ENCODE measurements around the gene SFN. TPM values are rescaled to one million over a fixed set of nuclear protein-coding genes. Genes with fewer than 3 reads are reported as not detected.

SFN gene
- total and polyA plus RNA-seq, 2 of the 13 experiments (the other 11 are each of a cell fraction or from before 2014, with no cell fraction given), result 4.3 to 5.6 TPM

DNA sequence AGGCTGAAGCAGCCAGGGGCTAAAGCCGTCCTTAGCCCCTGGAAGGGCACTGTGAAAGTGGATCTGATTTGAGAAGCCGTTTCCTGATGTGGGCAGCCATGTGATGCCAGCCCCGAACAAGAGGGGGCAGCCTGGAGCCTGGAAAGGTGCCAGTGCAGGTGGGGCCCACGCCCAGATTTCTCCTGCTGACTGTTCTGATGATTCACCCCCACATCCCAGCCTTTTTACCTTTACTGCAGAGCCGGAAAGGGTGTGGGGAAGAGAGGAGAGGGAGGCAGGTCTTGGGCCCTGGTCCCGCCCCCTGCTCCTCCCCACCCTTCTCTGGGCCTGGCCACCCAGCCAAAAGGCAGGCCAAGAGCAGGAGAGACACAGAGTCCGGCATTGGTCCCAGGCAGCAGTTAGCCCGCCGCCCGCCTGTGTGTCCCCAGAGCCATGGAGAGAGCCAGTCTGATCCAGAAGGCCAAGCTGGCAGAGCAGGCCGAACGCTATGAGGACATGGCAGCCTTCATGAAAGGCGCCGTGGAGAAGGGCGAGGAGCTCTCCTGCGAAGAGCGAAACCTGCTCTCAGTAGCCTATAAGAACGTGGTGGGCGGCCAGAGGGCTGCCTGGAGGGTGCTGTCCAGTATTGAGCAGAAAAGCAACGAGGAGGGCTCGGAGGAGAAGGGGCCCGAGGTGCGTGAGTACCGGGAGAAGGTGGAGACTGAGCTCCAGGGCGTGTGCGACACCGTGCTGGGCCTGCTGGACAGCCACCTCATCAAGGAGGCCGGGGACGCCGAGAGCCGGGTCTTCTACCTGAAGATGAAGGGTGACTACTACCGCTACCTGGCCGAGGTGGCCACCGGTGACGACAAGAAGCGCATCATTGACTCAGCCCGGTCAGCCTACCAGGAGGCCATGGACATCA lies at the start of gene SFN (continued):
- TF ChIP-seq, protein P1, sequence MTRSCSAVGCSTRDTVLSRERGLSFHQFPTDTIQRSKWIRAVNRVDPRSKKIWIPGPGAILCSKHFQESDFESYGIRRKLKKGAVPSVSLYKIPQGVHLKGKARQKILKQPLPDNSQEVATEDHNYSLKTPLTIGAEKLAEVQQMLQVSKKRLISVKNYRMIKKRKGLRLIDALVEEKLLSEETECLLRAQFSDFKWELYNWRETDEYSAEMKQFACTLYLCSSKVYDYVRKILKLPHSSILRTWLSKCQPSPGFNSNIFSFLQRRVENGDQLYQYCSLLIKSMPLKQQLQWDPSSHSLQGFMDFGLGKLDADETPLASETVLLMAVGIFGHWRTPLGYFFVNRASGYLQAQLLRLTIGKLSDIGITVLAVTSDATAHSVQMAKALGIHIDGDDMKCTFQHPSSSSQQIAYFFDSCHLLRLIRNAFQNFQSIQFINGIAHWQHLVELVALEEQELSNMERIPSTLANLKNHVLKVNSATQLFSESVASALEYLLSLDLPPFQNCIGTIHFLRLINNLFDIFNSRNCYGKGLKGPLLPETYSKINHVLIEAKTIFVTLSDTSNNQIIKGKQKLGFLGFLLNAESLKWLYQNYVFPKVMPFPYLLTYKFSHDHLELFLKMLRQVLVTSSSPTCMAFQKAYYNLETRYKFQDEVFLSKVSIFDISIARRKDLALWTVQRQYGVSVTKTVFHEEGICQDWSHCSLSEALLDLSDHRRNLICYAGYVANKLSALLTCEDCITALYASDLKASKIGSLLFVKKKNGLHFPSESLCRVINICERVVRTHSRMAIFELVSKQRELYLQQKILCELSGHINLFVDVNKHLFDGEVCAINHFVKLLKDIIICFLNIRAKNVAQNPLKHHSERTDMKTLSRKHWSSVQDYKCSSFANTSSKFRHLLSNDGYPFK (CRISPR knock-in tag; IDR thresholded peaks at IDR 0.05; ENCODE audit: borderline replicate concordance), result no peak
- TF ChIP-seq ERF (CRISPR knock-in tag; IDR thresholded peaks at IDR 0.05) (no peak), TBX3 (IDR thresholded peaks at IDR 0.05; ENCODE audit: borderline replicate concordance) (no peak), ZNF138 (CRISPR knock-in tag; IDR thresholded peaks at IDR 0.05; ENCODE audit: low read depth) (peak; percentile 38; the same call in 1 of the 2 replicates), MEIS2 (CRISPR knock-in tag; IDR thresholded peaks at IDR 0.05) (no peak), MTF1 (CRISPR knock-in tag; IDR thresholded peaks at IDR 0.05) (no peak), SUZ12 (IDR thresholded peaks at IDR 0.05; ENCODE audit: low read depth, low read length) (no peak), ZNF713 (CRISPR knock-in tag; IDR thresholded peaks at IDR 0.05) (no peak), FLYWCH1 (CRISPR knock-in tag; IDR thresholded peaks at IDR 0.05) (no peak)
- TF ChIP-seq, protein P2, sequence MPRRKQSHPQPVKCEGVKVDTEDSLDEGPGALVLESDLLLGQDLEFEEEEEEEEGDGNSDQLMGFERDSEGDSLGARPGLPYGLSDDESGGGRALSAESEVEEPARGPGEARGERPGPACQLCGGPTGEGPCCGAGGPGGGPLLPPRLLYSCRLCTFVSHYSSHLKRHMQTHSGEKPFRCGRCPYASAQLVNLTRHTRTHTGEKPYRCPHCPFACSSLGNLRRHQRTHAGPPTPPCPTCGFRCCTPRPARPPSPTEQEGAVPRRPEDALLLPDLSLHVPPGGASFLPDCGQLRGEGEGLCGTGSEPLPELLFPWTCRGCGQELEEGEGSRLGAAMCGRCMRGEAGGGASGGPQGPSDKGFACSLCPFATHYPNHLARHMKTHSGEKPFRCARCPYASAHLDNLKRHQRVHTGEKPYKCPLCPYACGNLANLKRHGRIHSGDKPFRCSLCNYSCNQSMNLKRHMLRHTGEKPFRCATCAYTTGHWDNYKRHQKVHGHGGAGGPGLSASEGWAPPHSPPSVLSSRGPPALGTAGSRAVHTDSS (CRISPR knock-in tag; conservative IDR thresholded peaks at IDR 0.05), result no peak
- TF ChIP-seq, protein P3, sequence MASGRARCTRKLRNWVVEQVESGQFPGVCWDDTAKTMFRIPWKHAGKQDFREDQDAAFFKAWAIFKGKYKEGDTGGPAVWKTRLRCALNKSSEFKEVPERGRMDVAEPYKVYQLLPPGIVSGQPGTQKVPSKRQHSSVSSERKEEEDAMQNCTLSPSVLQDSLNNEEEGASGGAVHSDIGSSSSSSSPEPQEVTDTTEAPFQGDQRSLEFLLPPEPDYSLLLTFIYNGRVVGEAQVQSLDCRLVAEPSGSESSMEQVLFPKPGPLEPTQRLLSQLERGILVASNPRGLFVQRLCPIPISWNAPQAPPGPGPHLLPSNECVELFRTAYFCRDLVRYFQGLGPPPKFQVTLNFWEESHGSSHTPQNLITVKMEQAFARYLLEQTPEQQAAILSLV (CRISPR knock-in tag; IDR thresholded peaks at IDR 0.05; ENCODE audit: borderline replicate concordance), result no peak
- TF ChIP-seq, protein P4, sequence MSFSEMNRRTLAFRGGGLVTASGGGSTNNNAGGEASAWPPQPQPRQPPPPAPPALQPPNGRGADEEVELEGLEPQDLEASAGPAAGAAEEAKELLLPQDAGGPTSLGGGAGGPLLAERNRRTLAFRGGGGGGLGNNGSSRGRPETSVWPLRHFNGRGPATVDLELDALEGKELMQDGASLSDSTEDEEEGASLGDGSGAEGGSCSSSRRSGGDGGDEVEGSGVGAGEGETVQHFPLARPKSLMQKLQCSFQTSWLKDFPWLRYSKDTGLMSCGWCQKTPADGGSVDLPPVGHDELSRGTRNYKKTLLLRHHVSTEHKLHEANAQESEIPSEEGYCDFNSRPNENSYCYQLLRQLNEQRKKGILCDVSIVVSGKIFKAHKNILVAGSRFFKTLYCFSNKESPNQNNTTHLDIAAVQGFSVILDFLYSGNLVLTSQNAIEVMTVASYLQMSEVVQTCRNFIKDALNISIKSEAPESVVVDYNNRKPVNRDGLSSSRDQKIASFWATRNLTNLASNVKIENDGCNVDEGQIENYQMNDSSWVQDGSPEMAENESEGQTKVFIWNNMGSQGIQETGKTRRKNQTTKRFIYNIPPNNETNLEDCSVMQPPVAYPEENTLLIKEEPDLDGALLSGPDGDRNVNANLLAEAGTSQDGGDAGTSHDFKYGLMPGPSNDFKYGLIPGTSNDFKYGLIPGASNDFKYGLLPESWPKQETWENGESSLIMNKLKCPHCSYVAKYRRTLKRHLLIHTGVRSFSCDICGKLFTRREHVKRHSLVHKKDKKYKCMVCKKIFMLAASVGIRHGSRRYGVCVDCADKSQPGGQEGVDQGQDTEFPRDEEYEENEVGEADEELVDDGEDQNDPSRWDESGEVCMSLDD (CRISPR knock-in tag; IDR thresholded peaks at IDR 0.05; ENCODE audit: borderline replicate concordance), result no peak
- TF ChIP-seq, protein P5, sequence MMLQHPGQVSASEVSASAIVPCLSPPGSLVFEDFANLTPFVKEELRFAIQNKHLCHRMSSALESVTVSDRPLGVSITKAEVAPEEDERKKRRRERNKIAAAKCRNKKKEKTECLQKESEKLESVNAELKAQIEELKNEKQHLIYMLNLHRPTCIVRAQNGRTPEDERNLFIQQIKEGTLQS (CRISPR knock-in tag; IDR thresholded peaks at IDR 0.05), result no peak
- TF ChIP-seq, protein P6, sequence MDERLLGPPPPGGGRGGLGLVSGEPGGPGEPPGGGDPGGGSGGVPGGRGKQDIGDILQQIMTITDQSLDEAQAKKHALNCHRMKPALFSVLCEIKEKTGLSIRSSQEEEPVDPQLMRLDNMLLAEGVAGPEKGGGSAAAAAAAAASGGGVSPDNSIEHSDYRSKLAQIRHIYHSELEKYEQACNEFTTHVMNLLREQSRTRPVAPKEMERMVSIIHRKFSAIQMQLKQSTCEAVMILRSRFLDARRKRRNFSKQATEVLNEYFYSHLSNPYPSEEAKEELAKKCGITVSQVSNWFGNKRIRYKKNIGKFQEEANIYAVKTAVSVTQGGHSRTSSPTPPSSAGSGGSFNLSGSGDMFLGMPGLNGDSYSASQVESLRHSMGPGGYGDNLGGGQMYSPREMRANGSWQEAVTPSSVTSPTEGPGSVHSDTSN (CRISPR knock-in tag; IDR thresholded peaks at IDR 0.05), result no peak
- TF ChIP-seq, protein P7, sequence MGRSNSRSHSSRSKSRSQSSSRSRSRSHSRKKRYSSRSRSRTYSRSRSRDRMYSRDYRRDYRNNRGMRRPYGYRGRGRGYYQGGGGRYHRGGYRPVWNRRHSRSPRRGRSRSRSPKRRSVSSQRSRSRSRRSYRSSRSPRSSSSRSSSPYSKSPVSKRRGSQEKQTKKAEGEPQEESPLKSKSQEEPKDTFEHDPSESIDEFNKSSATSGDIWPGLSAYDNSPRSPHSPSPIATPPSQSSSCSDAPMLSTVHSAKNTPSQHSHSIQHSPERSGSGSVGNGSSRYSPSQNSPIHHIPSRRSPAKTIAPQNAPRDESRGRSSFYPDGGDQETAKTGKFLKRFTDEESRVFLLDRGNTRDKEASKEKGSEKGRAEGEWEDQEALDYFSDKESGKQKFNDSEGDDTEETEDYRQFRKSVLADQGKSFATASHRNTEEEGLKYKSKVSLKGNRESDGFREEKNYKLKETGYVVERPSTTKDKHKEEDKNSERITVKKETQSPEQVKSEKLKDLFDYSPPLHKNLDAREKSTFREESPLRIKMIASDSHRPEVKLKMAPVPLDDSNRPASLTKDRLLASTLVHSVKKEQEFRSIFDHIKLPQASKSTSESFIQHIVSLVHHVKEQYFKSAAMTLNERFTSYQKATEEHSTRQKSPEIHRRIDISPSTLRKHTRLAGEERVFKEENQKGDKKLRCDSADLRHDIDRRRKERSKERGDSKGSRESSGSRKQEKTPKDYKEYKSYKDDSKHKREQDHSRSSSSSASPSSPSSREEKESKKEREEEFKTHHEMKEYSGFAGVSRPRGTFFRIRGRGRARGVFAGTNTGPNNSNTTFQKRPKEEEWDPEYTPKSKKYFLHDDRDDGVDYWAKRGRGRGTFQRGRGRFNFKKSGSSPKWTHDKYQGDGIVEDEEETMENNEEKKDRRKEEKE (IDR thresholded peaks at IDR 0.05), result no peak

Measured in HepG2 (cell line).